RCC 7860 (cell line): ENCODE measurements around the gene UGT1A8.
"Not testable (repeated sequence)": the region's sequence is repeated elsewhere in the genome, so short reads cannot be mapped to it uniquely, and the experiment has no call there.

ENCODE experiments used
- DNase-seq: peaks from one replicate; pipeline ENCODE4 v3.0.0-alpha.2; 2015; ENCODE audit warnings: low spot score
- FAIRE-seq: peaks from 2 replicates; lab custom pipeline; 2012; peaks lifted over from hg19 to GRCh38; lab: Jason Lieb, UNC

UGT1A8 gene

GRCh38 chr2:233711312-233712008, 94.0 kb downstream of the UGT1A8 start:
- peak; percentile 11 for FAIRE-seq

GRCh38 chr2:233712611-233713261, 95.3 kb downstream of the UGT1A8 start, which contains the start of gene UGT1A5:
UGT1A5 (plus strand) TSS chr2:233712907; CDS start chr2:233712992, 85 bp downstream.
- FAIRE-seq (no peak), DNase-seq (no peak)

More at GRCh38 chr2:233711312-233712008, 94.0 kb downstream of the UGT1A8 start:
- peak; percentile 60 for DNase-seq

- no peak for FAIRE-seq
- DNase-seq, result no peak
Observed at GRCh38 chr2:233713262-233713615, 95.8 kb downstream of the UGT1A8 start.

- DNase-seq (peak; percentile 61), FAIRE-seq (peak; percentile 89)
Observed at GRCh38 chr2:233714121-233714520, 96.7 kb downstream of the UGT1A8 start.

- FAIRE-seq, result no peak
- no peak for DNase-seq
Observed at GRCh38 chr2:233718552-233718951, 101.1 kb downstream of the UGT1A8 start, which contains the start of gene UGT1A4. UGT1A4 (plus strand) TSS chr2:233718736; CDS start chr2:233718821, 85 bp downstream.

GRCh38 chr2:233728723-233729301, 111.4 kb downstream of the UGT1A8 start, which contains the start of gene UGT1A3:
UGT1A3 (plus strand) TSS chr2:233729042; CDS start chr2:233729127, 85 bp downstream.
- FAIRE-seq (no peak), DNase-seq (no peak)

- not testable (repeated sequence) for DNase-seq, FAIRE-seq
Observed at GRCh38 chr2:233736868-233737653, 119.6 kb downstream of the UGT1A8 start.

- DNase-seq (no peak), FAIRE-seq (no peak)
Observed at GRCh38 chr2:233740870-233741269, 123.4 kb downstream of the UGT1A8 start.

- no peak for FAIRE-seq
- no peak for DNase-seq
Observed at GRCh38 chr2:233743464-233744259, 126.2 kb downstream of the UGT1A8 start.

GRCh38 chr2:233745073-233745755, 127.8 kb downstream of the UGT1A8 start:
- DNase-seq, result no peak
- no peak for FAIRE-seq

- not testable (repeated sequence) for FAIRE-seq, DNase-seq
Observed at GRCh38 chr2:233745838-233746237, 128.4 kb downstream of the UGT1A8 start.

GRCh38 chr2:233746475-233747282, 129.2 kb downstream of the UGT1A8 start:
- FAIRE-seq, result no peak
- no peak for DNase-seq

- no peak for DNase-seq
- FAIRE-seq, result no peak
Observed at GRCh38 chr2:233747283-233747544, 129.8 kb downstream of the UGT1A8 start.

GRCh38 chr2:233750689-233751088, 133.3 kb downstream of the UGT1A8 start:
- FAIRE-seq, DNase-seq: not testable (repeated sequence)

- not testable (repeated sequence) for FAIRE-seq, DNase-seq
Observed at GRCh38 chr2:233751212-233752009, 134.0 kb downstream of the UGT1A8 start.

- DNase-seq (no peak), FAIRE-seq (no peak)
Observed at GRCh38 chr2:233754872-233755611, 137.6 kb downstream of the UGT1A8 start.

- DNase-seq, result no peak
- no peak for FAIRE-seq
Observed at GRCh38 chr2:233756429-233757081, 139.1 kb downstream of the UGT1A8 start.
